Pons (tissue), 1 donor: ENCODE measurements around the gene TTI1.

Source experiments
- DNase-seq: peaks from one replicate; pipeline ENCODE4 v3.0.0-alpha.2; 2016; ENCODE audit warnings: low spot score

The TTI1 gene

GRCh38 chr20:38033330-38034107 is at the start of gene TTI1, which contains the start of gene RPRD1B:
Gene TTI1, minus strand, starts transcription at chr20:38033456. Its CDS starts 19,640 bp downstream, at chr20:38013816.
Gene RPRD1B, plus strand, starts transcription at chr20:38033746. Its CDS starts 202 bp downstream, at chr20:38033948.
- peak; percentile 92 for DNase-seq

- no peak for DNase-seq
These were observed 49.6 kb upstream of the TTI1 start for GRCh38 chr20:38082894-38083293.

- no peak for DNase-seq
These were observed 48.3 kb upstream of the TTI1 start for GRCh38 chr20:38081575-38081974.

- no peak for DNase-seq
These were observed 46.1 kb upstream of the TTI1 start for GRCh38 chr20:38079353-38079752.

GRCh38 chr20:38078084-38078483 is 44.8 kb upstream of the TTI1 start:
- no peak for DNase-seq

GRCh38 chr20:38076548-38076947 is 43.3 kb upstream of the TTI1 start:
- no peak for DNase-seq

GRCh38 chr20:38075161-38075998 is 42.1 kb upstream of the TTI1 start:
- no peak for DNase-seq

GRCh38 chr20:38073307-38074071 is 40.2 kb upstream of the TTI1 start:
- peak; percentile 58 for DNase-seq

GRCh38 chr20:38072898-38073297 is 39.6 kb upstream of the TTI1 start:
- no peak for DNase-seq

- DNase-seq: no peak
These were observed 34.6 kb upstream of the TTI1 start for GRCh38 chr20:38067717-38068365.

GRCh38 chr20:38066969-38067716 is 33.9 kb upstream of the TTI1 start:
- no peak for DNase-seq

- no peak for DNase-seq
These were observed 32.6 kb upstream of the TTI1 start for GRCh38 chr20:38065764-38066375.

- no peak for DNase-seq
These were observed 30.8 kb upstream of the TTI1 start for GRCh38 chr20:38063911-38064530.

GRCh38 chr20:38062890-38063289 is 29.6 kb upstream of the TTI1 start:
- no peak for DNase-seq

- DNase-seq: no peak
These were observed 27.9 kb upstream of the TTI1 start for GRCh38 chr20:38061109-38061508.

- no peak for DNase-seq
These were observed 27.3 kb upstream of the TTI1 start for GRCh38 chr20:38060536-38060935.

GRCh38 chr20:38059832-38060231 is 26.6 kb upstream of the TTI1 start:
- DNase-seq: no peak

- DNase-seq: peak; percentile 79
These were observed 24.2 kb upstream of the TTI1 start for GRCh38 chr20:38057351-38057972.

GRCh38 chr20:38055848-38056247 is 22.6 kb upstream of the TTI1 start:
- no peak for DNase-seq

- DNase-seq: no peak
These were observed 22.0 kb upstream of the TTI1 start for GRCh38 chr20:38055294-38055693.
